T47D (cell line): ENCODE measurements around the gene IRF2.

Experiments used
- DNase-seq, 2 experiments: peaks; one replicate each; pipeline versions ENCODE4 v3.0.0 to v3.0.0-alpha.2; 2011 to 2012; ENCODE audit warnings: low read depth in 1 of 2, low spot score in 1 of 2
- JUND ChIP-seq: IDR thresholded peaks from 2 replicates; pipeline ENCODE4 v1.6.1; 2012; ENCODE audit warnings: low read depth
- in situ Hi-C: cut with HindIII; loops from 2 replicates; pipeline ENCODE4 v1.10.0; 2016; ENCODE audit warnings: low sequenced_read_pairs, low pct_unique_long_range_greater_than_20kb

IRF2 gene

GRCh38 chr4:184466634-184467033 is 7.7 kb downstream of the IRF2 start:
- DNase-seq, result no peak
- TF ChIP-seq JUND, result no peak
- in situ Hi-C loops, result no loop called here

GRCh38 chr4:184464759-184465454 is 9.4 kb downstream of the IRF2 start:
- no peak for DNase-seq
- in situ Hi-C loops, result no loop called here
- TF ChIP-seq JUND, result no peak

GRCh38 chr4:184463856-184464255 is 10.5 kb downstream of the IRF2 start:
- in situ Hi-C loops, result no loop called here
- no peak for DNase-seq
- no peak for TF ChIP-seq JUND

- in situ Hi-C loops, result no loop called here
- no peak for DNase-seq
- no peak for TF ChIP-seq JUND
These were observed 11.2 kb downstream of the IRF2 start for GRCh38 chr4:184463158-184463557.

GRCh38 chr4:184462724-184463123 is 11.6 kb downstream of the IRF2 start:
- in situ Hi-C loops, result no loop called here
- peak; percentile 20 to 61 for DNase-seq
- no peak for TF ChIP-seq JUND

- in situ Hi-C loops, result no loop called here
- TF ChIP-seq JUND, result no peak
- no peak for DNase-seq
These were observed 12.5 kb downstream of the IRF2 start for GRCh38 chr4:184461711-184462441.

- DNase-seq, result no peak
- TF ChIP-seq JUND, result no peak
- in situ Hi-C loops, result no loop called here
These were observed 13.7 kb downstream of the IRF2 start for GRCh38 chr4:184460499-184461285.

- in situ Hi-C loops, result no loop called here
- DNase-seq, result no peak
- TF ChIP-seq JUND, result no peak
These were observed 14.9 kb downstream of the IRF2 start for GRCh38 chr4:184459413-184459812.

- no peak for TF ChIP-seq JUND
- in situ Hi-C loops, result no loop called here
- DNase-seq, result no peak
These were observed 16.7 kb downstream of the IRF2 start for GRCh38 chr4:184457535-184458249.

GRCh38 chr4:184456337-184456736 is 18.0 kb downstream of the IRF2 start:
- no peak for TF ChIP-seq JUND
- in situ Hi-C loops, result no loop called here
- no peak for DNase-seq

- TF ChIP-seq JUND, result no peak
- no peak for DNase-seq
- in situ Hi-C loops, result no loop called here
These were observed 19.1 kb downstream of the IRF2 start for GRCh38 chr4:184455299-184455698.

GRCh38 chr4:184453365-184454160 is 20.8 kb downstream of the IRF2 start:
- in situ Hi-C loops, result no loop called here
- DNase-seq, result peak; percentile 45 to 61
- no peak for TF ChIP-seq JUND
